ENCODE results near the gene ZEB2. TPM values are rescaled to one million over a fixed set of nuclear protein-coding genes. Genes with fewer than 3 reads are reported as not detected.

The ZEB2 gene
- total and polyA plus RNA-seq, 7 experiments from 2014 or later: 0.26 to 534 (median 4.6) TPM

GRCh38 chr2:144458541-144458940 lies 61.4 kb downstream of the ZEB2 start:
- Histone ChIP-seq H3K4me3 (ENCODE audit: low read length) (no peak overlapping the region), H3K4me1 (ENCODE audit: control insufficient read depth in 2 of 2, insufficient read depth in 2 of 2, low read length in 2 of 2) (peaks cover 0 to 26% of the 10 kb centered on the region in 2 donors), H3K27me3 (ENCODE audit: control insufficient read depth in 2 of 2, insufficient read depth in 2 of 2, low read length in 2 of 2) (no peaks in the 10 kb centered on the region), H3K27ac (ENCODE audit: low read depth, low read length) (no peak overlapping the region), H3K9me3 (ENCODE audit: control insufficient read depth in 2 of 3, low read length in 3 of 3) (no peaks in the 10 kb centered on the region), H3K36me3 (ENCODE audit: control insufficient read depth in 2 of 3, insufficient read depth in 3 of 3, low read length in 3 of 3) (no peaks in the 10 kb centered on the region)
- intact Hi-C loops (cut with micrococcal nuclease): no loop called here
- peak overlapping the region in 1 of 10 donors; percentile 30 for H3K4me3 Mint-ChIP-seq
- DNase-seq: no peak
- ChIA-PET POLR2A (no interaction called here), CTCF (no interaction called here)
- no peak overlapping the region for H3K27ac Mint-ChIP-seq
- ATAC-seq: no peak
- H3K36me3 Mint-ChIP-seq: no peaks in the 10 kb centered on the region
- H3K9me3 Mint-ChIP-seq: no peaks in the 10 kb centered on the region
- peaks cover 5 to 26% (median 18%) of the 10 kb centered on the region in 5 donors for H3K27me3 Mint-ChIP-seq
- H3K4me1 Mint-ChIP-seq: peaks cover 0 to 29% (median 0%) of the 10 kb centered on the region in 7 donors

- H3K27me3 Mint-ChIP-seq: peaks cover 15 to 36% (median 29%) of the 10 kb centered on the region in 5 donors
- ChIA-PET POLR2A (no interaction called here), CTCF (interaction anchor here (0.5 kb wide), 1 partner anchor 404 kb away, joined by 3 read pairs; no protein-coding TSS in a partner anchor)
- no peaks in the 10 kb centered on the region for H3K36me3 Mint-ChIP-seq
- Histone ChIP-seq H3K27ac (ENCODE audit: low read depth, low read length) (no peak overlapping the region), H3K4me3 (ENCODE audit: low read length) (no peak overlapping the region), H3K4me1 (ENCODE audit: control insufficient read depth in 2 of 2, insufficient read depth in 2 of 2, low read length in 2 of 2) (peaks cover 0 to 26% of the 10 kb centered on the region in 2 donors), H3K9me3 (ENCODE audit: control insufficient read depth in 2 of 3, low read length in 3 of 3) (no peaks in the 10 kb centered on the region), H3K27me3 (ENCODE audit: control insufficient read depth in 2 of 2, insufficient read depth in 2 of 2, low read length in 2 of 2) (no peaks in the 10 kb centered on the region), H3K36me3 (ENCODE audit: control insufficient read depth in 2 of 3, insufficient read depth in 3 of 3, low read length in 3 of 3) (no peaks in the 10 kb centered on the region)
- ATAC-seq (peak; percentile 77), DNase-seq (no peak)
- H3K27ac Mint-ChIP-seq: no peak overlapping the region
- H3K4me1 Mint-ChIP-seq: peaks cover 0 to 47% (median 12%) of the 10 kb centered on the region in 7 donors
- no peaks in the 10 kb centered on the region for H3K9me3 Mint-ChIP-seq
- H3K4me3 Mint-ChIP-seq: no peak overlapping the region
- intact Hi-C loops (cut with micrococcal nuclease): no loop called here
Measured at GRCh38 chr2:144456680-144457079, 63.2 kb downstream of the ZEB2 start.

GRCh38 chr2:144455987-144456386 lies 63.9 kb downstream of the ZEB2 start:
- H3K4me3 ChIP-seq (ENCODE audit: low read length): no peak overlapping the region
- H3K27ac Mint-ChIP-seq: no peak overlapping the region
- peaks cover 0 to 49% (median 13%) of the 10 kb centered on the region in 7 donors for H3K4me1 Mint-ChIP-seq
- H3K9me3 ChIP-seq (ENCODE audit: control insufficient read depth in 2 of 3, low read length in 3 of 3): no peaks in the 10 kb centered on the region
- ATAC-seq: no peak
- DNase-seq: no peak
- intact Hi-C loops (cut with micrococcal nuclease): no loop called here
- peaks cover 0 to 26% of the 10 kb centered on the region in 2 donors for H3K4me1 ChIP-seq (ENCODE audit: control insufficient read depth in 2 of 2, insufficient read depth in 2 of 2, low read length in 2 of 2)
- no peaks in the 10 kb centered on the region for H3K9me3 Mint-ChIP-seq
- POLR2A ChIA-PET: no interaction called here
- H3K27ac ChIP-seq (ENCODE audit: low read depth, low read length): no peak overlapping the region
- CTCF ChIA-PET: no interaction called here
- H3K4me3 Mint-ChIP-seq: no peak overlapping the region
- no peaks in the 10 kb centered on the region for H3K36me3 Mint-ChIP-seq
- H3K27me3 ChIP-seq (ENCODE audit: control insufficient read depth in 2 of 2, insufficient read depth in 2 of 2, low read length in 2 of 2): no peaks in the 10 kb centered on the region
- H3K27me3 Mint-ChIP-seq: peaks cover 15 to 38% (median 29%) of the 10 kb centered on the region in 5 donors
- no peaks in the 10 kb centered on the region for H3K36me3 ChIP-seq (ENCODE audit: control insufficient read depth in 2 of 3, insufficient read depth in 3 of 3, low read length in 3 of 3)

- no peaks in the 10 kb centered on the region for H3K36me3 Mint-ChIP-seq
- peak; percentile 35 for ATAC-seq
- Histone ChIP-seq H3K27ac (ENCODE audit: low read depth, low read length) (no peak overlapping the region), H3K36me3 (ENCODE audit: control insufficient read depth in 2 of 3, insufficient read depth in 3 of 3, low read length in 3 of 3) (no peaks in the 10 kb centered on the region), H3K4me1 (ENCODE audit: control insufficient read depth in 2 of 2, insufficient read depth in 2 of 2, low read length in 2 of 2) (peaks cover 0 to 24% of the 10 kb centered on the region in 2 donors), H3K9me3 (ENCODE audit: control insufficient read depth in 2 of 3, low read length in 3 of 3) (no peaks in the 10 kb centered on the region), H3K27me3 (ENCODE audit: control insufficient read depth in 2 of 2, insufficient read depth in 2 of 2, low read length in 2 of 2) (no peaks in the 10 kb centered on the region), H3K4me3 (ENCODE audit: low read length) (no peak overlapping the region)
- peaks cover 0 to 49% (median 13%) of the 10 kb centered on the region in 7 donors for H3K4me1 Mint-ChIP-seq
- H3K4me3 Mint-ChIP-seq: no peak overlapping the region
- H3K27ac Mint-ChIP-seq: no peak overlapping the region
- ChIA-PET POLR2A (no interaction called here), CTCF (no interaction called here)
- intact Hi-C loops (cut with micrococcal nuclease): no loop called here
- no peak for DNase-seq
- no peaks in the 10 kb centered on the region for H3K9me3 Mint-ChIP-seq
- peaks cover 15 to 39% (median 29%) of the 10 kb centered on the region in 5 donors for H3K27me3 Mint-ChIP-seq
Measured at GRCh38 chr2:144454466-144455287, 65.2 kb downstream of the ZEB2 start.

- Histone ChIP-seq H3K36me3 (ENCODE audit: control insufficient read depth in 2 of 3, insufficient read depth in 3 of 3, low read length in 3 of 3) (no peaks in the 10 kb centered on the region), H3K27me3 (ENCODE audit: control insufficient read depth in 2 of 2, insufficient read depth in 2 of 2, low read length in 2 of 2) (no peaks in the 10 kb centered on the region), H3K9me3 (ENCODE audit: control insufficient read depth in 2 of 3, low read length in 3 of 3) (no peaks in the 10 kb centered on the region), H3K4me3 (ENCODE audit: low read length) (no peak overlapping the region), H3K27ac (ENCODE audit: low read depth, low read length) (no peak overlapping the region), H3K4me1 (ENCODE audit: control insufficient read depth in 2 of 2, insufficient read depth in 2 of 2, low read length in 2 of 2) (peaks cover 0 to 14% of the 10 kb centered on the region in 2 donors)
- no peak for DNase-seq
- no peak for ATAC-seq
- intact Hi-C loops (cut with micrococcal nuclease): no loop called here
- Mint-ChIP-seq H3K4me1 (peaks cover 0 to 44% (median 13%) of the 10 kb centered on the region in 7 donors), H3K36me3 (no peaks in the 10 kb centered on the region), H3K4me3 (no peak overlapping the region), H3K9me3 (no peaks in the 10 kb centered on the region), H3K27me3 (peaks cover 14 to 39% (median 29%) of the 10 kb centered on the region in 5 donors), H3K27ac (peak overlapping the region in 1 of 9 donors; percentile 20)
- ChIA-PET POLR2A (no interaction called here), CTCF (no interaction called here)
Measured at GRCh38 chr2:144453486-144454158, 66.3 kb downstream of the ZEB2 start.

GRCh38 chr2:144452989-144453336 lies 67.0 kb downstream of the ZEB2 start:
- no peak overlapping the region for H3K4me3 ChIP-seq (ENCODE audit: low read length)
- ATAC-seq: no peak
- H3K4me1 ChIP-seq (ENCODE audit: control insufficient read depth in 2 of 2, insufficient read depth in 2 of 2, low read length in 2 of 2): peaks cover 0 to 10% of the 10 kb centered on the region in 2 donors
- DNase-seq: no peak
- no peaks in the 10 kb centered on the region for H3K9me3 Mint-ChIP-seq
- intact Hi-C loops (cut with micrococcal nuclease): no loop called here
- H3K9me3 ChIP-seq (ENCODE audit: control insufficient read depth in 2 of 3, low read length in 3 of 3): no peaks in the 10 kb centered on the region
- ChIA-PET POLR2A (no interaction called here), CTCF (no interaction called here)
- H3K27me3 ChIP-seq (ENCODE audit: control insufficient read depth in 2 of 2, insufficient read depth in 2 of 2, low read length in 2 of 2): no peaks in the 10 kb centered on the region
- H3K27ac Mint-ChIP-seq: peak overlapping the region in 1 of 9 donors; percentile 20
- H3K4me3 Mint-ChIP-seq: peak overlapping the region in 6 of 10 donors; percentile 5 to 51 (median 38)
- no peaks in the 10 kb centered on the region for H3K36me3 ChIP-seq (ENCODE audit: control insufficient read depth in 2 of 3, insufficient read depth in 3 of 3, low read length in 3 of 3)
- peaks cover 0 to 41% (median 13%) of the 10 kb centered on the region in 7 donors for H3K4me1 Mint-ChIP-seq
- H3K27me3 Mint-ChIP-seq: peaks cover 14 to 39% (median 29%) of the 10 kb centered on the region in 5 donors
- H3K36me3 Mint-ChIP-seq: no peaks in the 10 kb centered on the region
- no peak overlapping the region for H3K27ac ChIP-seq (ENCODE audit: low read depth, low read length)
